ENCODE results near the gene STIM2.

Gene STIM2

GRCh38 chr4:26823583-26823982 lies 37.1 kb upstream of the STIM2 start:
- no peak for TF ChIP-seq EGR1 (IDR thresholded peaks at IDR 0.05)
- no peak for TF ChIP-seq TAF1 (IDR thresholded peaks at IDR 0.05; ENCODE audit: low read depth)
- no peak for TF ChIP-seq FOXM1 (IDR thresholded peaks at IDR 0.05; ENCODE audit: borderline replicate concordance, low read depth)
- TF ChIP-seq YY1 (IDR thresholded peaks at IDR 0.05; ENCODE audit: low read depth) = no peak
- no peak for TF ChIP-seq CEBPB (IDR thresholded peaks at IDR 0.05)
- no peak for TF ChIP-seq ZBTB7A (IDR thresholded peaks at IDR 0.05; ENCODE audit: low read depth)
- TF ChIP-seq EP300 (IDR thresholded peaks at IDR 0.05; ENCODE audit: borderline replicate concordance) = no peak
- no peak for TF ChIP-seq RAD21 (IDR thresholded peaks at IDR 0.05; ENCODE audit: low read depth)
- TF ChIP-seq NFIC (IDR thresholded peaks at IDR 0.05) = no peak
- no peak for TF ChIP-seq MAX (IDR thresholded peaks at IDR 0.05)
- TF ChIP-seq REST (IDR thresholded peaks at IDR 0.05; ENCODE audit: low read depth) = no peak

GRCh38 chr4:26824667-26825066 lies 36.0 kb upstream of the STIM2 start:
- TF ChIP-seq REST (IDR thresholded peaks at IDR 0.05; ENCODE audit: low read depth) (no peak), RAD21 (IDR thresholded peaks at IDR 0.05; ENCODE audit: low read depth) (no peak), EGR1 (IDR thresholded peaks at IDR 0.05) (no peak), TAF1 (IDR thresholded peaks at IDR 0.05; ENCODE audit: low read depth) (no peak), EP300 (IDR thresholded peaks at IDR 0.05; ENCODE audit: borderline replicate concordance) (no peak), MAX (IDR thresholded peaks at IDR 0.05) (no peak), NFIC (IDR thresholded peaks at IDR 0.05) (no peak), FOXM1 (IDR thresholded peaks at IDR 0.05; ENCODE audit: borderline replicate concordance, low read depth) (no peak), TEAD4 (IDR thresholded peaks at IDR 0.05) (no peak), USF1 (IDR thresholded peaks at IDR 0.05) (no peak), YY1 (IDR thresholded peaks at IDR 0.05; ENCODE audit: low read depth) (no peak), CREB1 (IDR thresholded peaks at IDR 0.05; ENCODE audit: low read depth) (no peak), TCF12 (IDR thresholded peaks at IDR 0.05; ENCODE audit: low read depth) (no peak), ZBTB7A (IDR thresholded peaks at IDR 0.05; ENCODE audit: low read depth) (no peak), CEBPB (IDR thresholded peaks at IDR 0.05) (no peak)

GRCh38 chr4:26826721-26827120 lies 33.9 kb upstream of the STIM2 start:
- TF ChIP-seq MAX (IDR thresholded peaks at IDR 0.05) (no peak), CEBPB (IDR thresholded peaks at IDR 0.05) (0 out of 2 replicates have a peak, but pooled peaks have one; percentile 16)

- TF ChIP-seq ZBTB7A (IDR thresholded peaks at IDR 0.05; ENCODE audit: low read depth) = no peak
- no peak for TF ChIP-seq TAF1 (IDR thresholded peaks at IDR 0.05; ENCODE audit: low read depth)
- no peak for TF ChIP-seq RAD21 (IDR thresholded peaks at IDR 0.05; ENCODE audit: low read depth)
- no peak for TF ChIP-seq USF1 (IDR thresholded peaks at IDR 0.05)
- no peak for TF ChIP-seq YY1 (IDR thresholded peaks at IDR 0.05; ENCODE audit: low read depth)
Measured at GRCh38 chr4:26827798-26828197, 32.8 kb upstream of the STIM2 start.

- no peak for TF ChIP-seq YY1 (IDR thresholded peaks at IDR 0.05; ENCODE audit: low read depth)
- TF ChIP-seq RAD21 (IDR thresholded peaks at IDR 0.05; ENCODE audit: low read depth) = no peak
- TF ChIP-seq REST (IDR thresholded peaks at IDR 0.05; ENCODE audit: low read depth) = no peak
- TF ChIP-seq CREB1 (IDR thresholded peaks at IDR 0.05; ENCODE audit: low read depth) = no peak
- TF ChIP-seq CEBPB (IDR thresholded peaks at IDR 0.05) = no peak
- no peak for TF ChIP-seq TCF12 (IDR thresholded peaks at IDR 0.05; ENCODE audit: low read depth)
- TF ChIP-seq USF1 (IDR thresholded peaks at IDR 0.05) = no peak
- TF ChIP-seq EGR1 (IDR thresholded peaks at IDR 0.05) = no peak
- no peak for TF ChIP-seq NFIC (IDR thresholded peaks at IDR 0.05)
- no peak for TF ChIP-seq TEAD4 (IDR thresholded peaks at IDR 0.05)
Measured at GRCh38 chr4:26829018-26829417, 31.6 kb upstream of the STIM2 start.
